HEK293 (cell line): Measurements from ENCODE around the gene SMCO4.

Source experiments
- CTCF ChIA-PET: fragments of 350-600 bp; formaldehyde crosslinking; extraction: SDS; loops from one replicate; lab custom pipeline; 2021; ENCODE audit warnings: antibody characterized with exemption; lab: Yijun Ruan, JAX
- POLR2A ChIA-PET: fragments of 300-600 bp; formaldehyde crosslinking; extraction: SDS; loops from one replicate; lab custom pipeline; 2020; ENCODE audit warnings: antibody characterized with exemption, inconsistent platforms; lab: Yijun Ruan, JAX
- H3K27ac ChIP-seq: fragments of 200-500 bp; sonication (Bioruptor generic); 2 replicates; pipeline ENCODE4 v1.5.1; 2014; ENCODE audit warnings: low read depth, low read length, control low read depth, inconsistent platforms; ENCODE audit errors: extremely low read depth
- H3K36me3 ChIP-seq, 2 experiments: fragments of 200-500 bp in 1 of 2; sonication (Bioruptor generic) in 1 of 2; 1 replicate in 1 of 2; 2 replicates in 1 of 2; pipeline ENCODE4 v1.5.1; 2014 to 2017; ENCODE audit warnings: inconsistent platforms in 2 of 2, low read length in 2 of 2; ENCODE audit not compliant: control insufficient read depth in 2 of 2, insufficient read depth in 1 of 2
- H3K4me1 ChIP-seq: fragments of 200-500 bp; sonication (Bioruptor generic); 2 replicates; pipeline ENCODE4 v1.5.1; 2014; ENCODE audit warnings: mild to moderate bottlenecking, low read length, inconsistent platforms; ENCODE audit not compliant: control insufficient read depth, insufficient read depth
- H3K4me3 ChIP-seq: 2 replicates; pipeline ENCODE4 v1.5.1; 2011; ENCODE audit warnings: low read depth, mild to moderate bottlenecking, control low read depth, low read length, moderate library complexity
- H3K9me3 ChIP-seq: fragments of 200-500 bp; sonication (Bioruptor generic); 2 replicates; pipeline ENCODE4 v1.5.1; 2014; ENCODE audit warnings: low read depth, low read length, inconsistent platforms; ENCODE audit not compliant: control insufficient read depth, insufficient read depth
- EGR2 ChIP-seq: fragments of 450-650 bp; formaldehyde crosslinking; IDR thresholded peaks from 2 replicates; pipeline ENCODE4 v1.5.1; 2016; ENCODE audit warnings: low read depth, missing biosample characterization, missing genetic modification characterization
- IKZF3 ChIP-seq: fragments of 450-650 bp; IDR thresholded peaks from 2 replicates; pipeline ENCODE4 v1.5.0; 2018; ENCODE audit warnings: missing biosample characterization, mild to moderate bottlenecking, missing genetic modification characterization, moderate library complexity
- MZF1 ChIP-seq: fragments of 450-650 bp; formaldehyde crosslinking; IDR thresholded peaks from 2 replicates; pipeline ENCODE4 v1.5.1; 2017; ENCODE audit warnings: missing biosample characterization, missing genetic modification characterization, borderline replicate concordance
- SP2 ChIP-seq: fragments of 450-650 bp; formaldehyde crosslinking; IDR thresholded peaks from 2 replicates; pipeline ENCODE4 v1.5.1; 2016; ENCODE audit warnings: missing biosample characterization, missing genetic modification characterization
- ZFHX2 ChIP-seq: fragments of 450-650 bp; formaldehyde crosslinking; conservative IDR thresholded peaks from 2 replicates; pipeline ENCODE4 v1.5.1; 2016; ENCODE audit warnings: missing biosample characterization, missing genetic modification characterization
- ZNF132 ChIP-seq: fragments of 450-650 bp; formaldehyde crosslinking; IDR thresholded peaks from 2 replicates; pipeline ENCODE4 v1.5.1; 2017; ENCODE audit warnings: missing biosample characterization, missing genetic modification characterization, borderline replicate concordance
- ZNF19 ChIP-seq: fragments of 450-650 bp; formaldehyde crosslinking; IDR thresholded peaks from 2 replicates; pipeline ENCODE4; 2016; ENCODE audit warnings: missing biosample characterization, missing genetic modification characterization, low read depth
- ZNF311 ChIP-seq: fragments of 450-650 bp; formaldehyde crosslinking; IDR thresholded peaks from 2 replicates; pipeline ENCODE4 v1.5.1; 2017; ENCODE audit warnings: missing biosample characterization, missing genetic modification characterization, borderline replicate concordance
- ZNF629 ChIP-seq: fragments of 450-650 bp; formaldehyde crosslinking; IDR thresholded peaks from 2 replicates; pipeline ENCODE4 v1.5.1; 2017; ENCODE audit warnings: missing biosample characterization, missing genetic modification characterization
- ZNF830 ChIP-seq: fragments of 450-650 bp; IDR thresholded peaks from 2 replicates; pipeline ENCODE4 v1.5.0; 2018; ENCODE audit warnings: missing biosample characterization, missing genetic modification characterization, low read depth, mild to moderate bottlenecking, moderate library complexity
- TF ChIP-seq, protein P1 (sequence below): fragments of 450-650 bp; formaldehyde crosslinking; IDR thresholded peaks from 2 replicates; pipeline ENCODE4 v1.5.1; 2016; ENCODE audit warnings: missing biosample characterization, missing genetic modification characterization
- TF ChIP-seq, protein P2 (sequence below): fragments of 450-650 bp; formaldehyde crosslinking; IDR thresholded peaks from 2 replicates; pipeline ENCODE4 v1.5.1; 2017; ENCODE audit warnings: missing biosample characterization, missing genetic modification characterization
- TF ChIP-seq, protein P3 (sequence below): fragments of 450-650 bp; formaldehyde crosslinking; IDR thresholded peaks from 2 replicates; pipeline ENCODE4 v1.5.1; 2016; ENCODE audit warnings: missing biosample characterization, missing genetic modification characterization
- TF ChIP-seq, protein P4 (sequence below): fragments of 450-650 bp; formaldehyde crosslinking; IDR thresholded peaks from 2 replicates; pipeline ENCODE4 v1.5.1; 2017; ENCODE audit warnings: missing biosample characterization, missing genetic modification characterization

The SMCO4 gene

DNA sequence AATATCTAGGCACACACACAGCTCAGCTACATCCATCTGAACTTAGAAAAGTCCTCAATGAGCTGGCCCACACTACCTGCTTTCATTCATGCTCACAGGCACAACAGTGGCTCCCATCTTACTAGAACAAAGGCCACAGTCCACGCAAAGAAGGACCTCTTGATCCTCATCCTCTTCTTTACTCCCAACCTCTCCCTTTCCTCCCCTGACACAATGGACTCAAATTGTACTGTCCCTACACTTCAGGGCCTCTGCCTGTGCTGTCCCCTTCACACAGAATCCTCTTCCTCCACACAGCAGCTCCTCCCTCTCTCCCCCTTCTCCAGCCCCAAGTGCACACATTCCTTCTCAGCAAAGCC lies 12.7 kb downstream of the SMCO4 start (continued):
- TF ChIP-seq, protein P1, sequence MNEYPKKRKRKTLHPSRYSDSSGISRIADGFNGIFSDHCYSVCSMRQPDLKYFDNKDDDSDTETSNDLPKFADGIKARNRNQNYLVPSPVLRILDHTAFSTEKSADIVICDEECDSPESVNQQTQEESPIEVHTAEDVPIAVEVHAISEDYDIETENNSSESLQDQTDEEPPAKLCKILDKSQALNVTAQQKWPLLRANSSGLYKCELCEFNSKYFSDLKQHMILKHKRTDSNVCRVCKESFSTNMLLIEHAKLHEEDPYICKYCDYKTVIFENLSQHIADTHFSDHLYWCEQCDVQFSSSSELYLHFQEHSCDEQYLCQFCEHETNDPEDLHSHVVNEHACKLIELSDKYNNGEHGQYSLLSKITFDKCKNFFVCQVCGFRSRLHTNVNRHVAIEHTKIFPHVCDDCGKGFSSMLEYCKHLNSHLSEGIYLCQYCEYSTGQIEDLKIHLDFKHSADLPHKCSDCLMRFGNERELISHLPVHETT, result no peak

DNA sequence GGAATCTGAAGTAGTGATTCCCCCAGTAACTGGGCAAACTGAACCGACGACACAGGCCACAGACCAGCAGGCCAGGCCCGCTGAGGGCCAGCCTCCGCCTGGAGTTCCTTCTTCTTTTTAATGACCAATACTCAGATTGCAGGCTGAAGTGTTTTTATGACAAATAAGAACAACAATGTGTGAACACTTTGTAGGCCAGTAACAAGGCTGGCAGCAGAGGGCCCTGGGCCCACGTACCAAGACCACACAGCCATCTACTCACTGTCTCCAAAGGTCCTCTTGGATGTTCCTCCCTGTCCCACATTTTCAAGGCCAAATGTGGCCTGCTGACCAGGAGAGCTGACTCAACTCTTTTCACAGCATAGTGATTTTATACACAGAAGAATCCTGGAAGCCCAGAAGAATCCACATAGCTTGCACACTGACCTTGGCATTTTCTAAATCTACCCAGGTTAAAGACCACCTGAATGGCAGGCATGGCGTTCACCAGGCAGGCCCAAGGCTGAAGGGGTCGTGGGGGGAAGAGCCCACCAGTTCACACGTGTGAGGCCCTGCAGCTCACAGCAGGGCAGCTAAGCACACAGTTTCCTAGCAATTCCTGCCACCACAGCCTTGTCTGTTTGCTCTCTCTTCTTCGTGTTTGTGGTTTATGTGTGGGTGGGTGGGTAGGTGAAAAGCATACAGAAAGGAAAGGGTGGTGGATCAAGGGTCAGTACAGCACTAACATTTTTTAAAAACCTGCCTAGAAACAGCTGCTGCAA lies 13.3 kb downstream of the SMCO4 start:
- POLR2A ChIA-PET, result interaction anchor here (1.5 kb wide), 1 partner anchor 12 kb away, joined by 3 read pairs; no protein-coding TSS in a partner anchor
- CTCF ChIA-PET, result no interaction called here
- Histone ChIP-seq H3K4me3 (no peak overlapping the region), H3K9me3 (no peaks in the 10 kb centered on the region), H3K27ac (no peak overlapping the region), H3K4me1 (no peaks in the 10 kb centered on the region), H3K36me3 (peaks cover 0 to 2% of the 10 kb centered on the region in 2 experiments; a peak in 1 of 3 replicates)
- TF ChIP-seq MZF1 (tag by site-specific recombination) (no peak), ZNF629 (tag by site-specific recombination) (no peak), EGR2 (tag by site-specific recombination) (peak; percentile 89), ZFHX2 (tag by site-specific recombination) (peak; percentile 91)

DNA sequence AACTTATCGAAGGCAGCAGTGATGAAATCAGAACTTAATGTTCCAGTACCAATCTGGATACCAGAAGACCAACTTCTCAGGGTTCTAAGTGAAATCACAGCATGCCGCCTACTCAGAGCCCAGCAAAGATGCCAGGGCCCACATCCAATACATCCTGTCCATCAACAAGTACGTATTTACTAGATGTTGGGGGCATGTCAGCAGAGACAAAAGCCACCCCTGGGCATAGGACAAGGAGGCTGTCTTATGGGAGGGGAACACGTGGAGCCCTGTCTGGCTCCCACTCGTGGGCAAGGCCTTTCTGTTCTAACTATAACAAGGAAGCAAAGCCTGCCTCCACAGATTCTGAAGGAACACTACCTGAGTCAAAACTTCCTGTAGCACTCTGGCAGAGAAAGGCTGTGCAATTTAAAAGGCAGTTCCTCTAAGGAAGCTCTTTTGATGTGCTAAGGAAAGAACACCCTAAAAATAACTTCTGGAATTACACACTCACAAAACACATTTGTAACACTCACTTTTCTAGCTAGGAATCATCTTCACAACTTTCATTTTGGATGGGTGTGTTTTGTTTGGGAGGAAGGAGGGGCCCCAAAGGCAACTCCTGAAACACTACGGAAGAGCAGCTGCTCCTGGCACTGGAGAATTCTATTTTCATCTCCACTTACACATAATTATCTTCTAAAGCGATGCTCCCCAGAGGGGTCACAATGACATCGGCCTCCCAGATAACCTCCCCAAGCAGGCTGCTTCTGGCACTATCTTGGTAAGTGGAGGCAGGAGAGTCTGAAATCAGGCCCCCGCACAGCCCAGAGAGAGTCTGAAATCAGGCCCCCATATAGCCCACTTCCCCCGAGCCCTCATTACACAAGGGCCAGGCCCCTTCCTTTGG lies 14.2 kb downstream of the SMCO4 start:
- TF ChIP-seq SP2 (tag by site-specific recombination) (no peak), ZNF830 (tag by site-specific recombination) (no peak), ZNF19 (tag by site-specific recombination) (no peak), EGR2 (tag by site-specific recombination) (no peak), ZNF311 (no peak), ZNF132 (tag by site-specific recombination) (no peak), IKZF3 (tag by site-specific recombination) (no peak)
- TF ChIP-seq, protein P2, sequence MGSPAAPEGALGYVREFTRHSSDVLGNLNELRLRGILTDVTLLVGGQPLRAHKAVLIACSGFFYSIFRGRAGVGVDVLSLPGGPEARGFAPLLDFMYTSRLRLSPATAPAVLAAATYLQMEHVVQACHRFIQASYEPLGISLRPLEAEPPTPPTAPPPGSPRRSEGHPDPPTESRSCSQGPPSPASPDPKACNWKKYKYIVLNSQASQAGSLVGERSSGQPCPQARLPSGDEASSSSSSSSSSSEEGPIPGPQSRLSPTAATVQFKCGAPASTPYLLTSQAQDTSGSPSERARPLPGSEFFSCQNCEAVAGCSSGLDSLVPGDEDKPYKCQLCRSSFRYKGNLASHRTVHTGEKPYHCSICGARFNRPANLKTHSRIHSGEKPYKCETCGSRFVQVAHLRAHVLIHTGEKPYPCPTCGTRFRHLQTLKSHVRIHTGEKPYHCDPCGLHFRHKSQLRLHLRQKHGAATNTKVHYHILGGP (tag by site-specific recombination), result no peak
- TF ChIP-seq, protein P3, sequence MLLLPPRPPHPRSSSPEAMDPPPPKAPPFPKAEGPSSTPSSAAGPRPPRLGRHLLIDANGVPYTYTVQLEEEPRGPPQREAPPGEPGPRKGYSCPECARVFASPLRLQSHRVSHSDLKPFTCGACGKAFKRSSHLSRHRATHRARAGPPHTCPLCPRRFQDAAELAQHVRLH, result no peak
- TF ChIP-seq, protein P4, sequence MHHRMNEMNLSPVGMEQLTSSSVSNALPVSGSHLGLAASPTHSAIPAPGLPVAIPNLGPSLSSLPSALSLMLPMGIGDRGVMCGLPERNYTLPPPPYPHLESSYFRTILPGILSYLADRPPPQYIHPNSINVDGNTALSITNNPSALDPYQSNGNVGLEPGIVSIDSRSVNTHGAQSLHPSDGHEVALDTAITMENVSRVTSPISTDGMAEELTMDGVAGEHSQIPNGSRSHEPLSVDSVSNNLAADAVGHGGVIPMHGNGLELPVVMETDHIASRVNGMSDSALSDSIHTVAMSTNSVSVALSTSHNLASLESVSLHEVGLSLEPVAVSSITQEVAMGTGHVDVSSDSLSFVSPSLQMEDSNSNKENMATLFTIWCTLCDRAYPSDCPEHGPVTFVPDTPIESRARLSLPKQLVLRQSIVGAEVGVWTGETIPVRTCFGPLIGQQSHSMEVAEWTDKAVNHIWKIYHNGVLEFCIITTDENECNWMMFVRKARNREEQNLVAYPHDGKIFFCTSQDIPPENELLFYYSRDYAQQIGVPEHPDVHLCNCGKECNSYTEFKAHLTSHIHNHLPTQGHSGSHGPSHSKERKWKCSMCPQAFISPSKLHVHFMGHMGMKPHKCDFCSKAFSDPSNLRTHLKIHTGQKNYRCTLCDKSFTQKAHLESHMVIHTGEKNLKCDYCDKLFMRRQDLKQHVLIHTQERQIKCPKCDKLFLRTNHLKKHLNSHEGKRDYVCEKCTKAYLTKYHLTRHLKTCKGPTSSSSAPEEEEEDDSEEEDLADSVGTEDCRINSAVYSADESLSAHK (tag by site-specific recombination), result no peak
- TF ChIP-seq, all 188 proteins: peak for 0
- Histone ChIP-seq H3K4me3 (no peak overlapping the region), H3K9me3 (no peaks in the 10 kb centered on the region), H3K27ac (no peak overlapping the region), H3K4me1 (no peaks in the 10 kb centered on the region), H3K36me3 (no peaks in the 10 kb centered on the region)
- ChIA-PET POLR2A (interaction anchor here (1.5 kb wide), 1 partner anchor 13 kb away, joined by 3 read pairs; no protein-coding TSS in a partner anchor), CTCF (interaction anchor here (0.7 kb wide), 1 partner anchor 203 kb away, joined by 3 read pairs; no protein-coding TSS in a partner anchor)
